ENCODE results near the gene TSC22D4.

- TF ChIP-seq, protein P1, sequence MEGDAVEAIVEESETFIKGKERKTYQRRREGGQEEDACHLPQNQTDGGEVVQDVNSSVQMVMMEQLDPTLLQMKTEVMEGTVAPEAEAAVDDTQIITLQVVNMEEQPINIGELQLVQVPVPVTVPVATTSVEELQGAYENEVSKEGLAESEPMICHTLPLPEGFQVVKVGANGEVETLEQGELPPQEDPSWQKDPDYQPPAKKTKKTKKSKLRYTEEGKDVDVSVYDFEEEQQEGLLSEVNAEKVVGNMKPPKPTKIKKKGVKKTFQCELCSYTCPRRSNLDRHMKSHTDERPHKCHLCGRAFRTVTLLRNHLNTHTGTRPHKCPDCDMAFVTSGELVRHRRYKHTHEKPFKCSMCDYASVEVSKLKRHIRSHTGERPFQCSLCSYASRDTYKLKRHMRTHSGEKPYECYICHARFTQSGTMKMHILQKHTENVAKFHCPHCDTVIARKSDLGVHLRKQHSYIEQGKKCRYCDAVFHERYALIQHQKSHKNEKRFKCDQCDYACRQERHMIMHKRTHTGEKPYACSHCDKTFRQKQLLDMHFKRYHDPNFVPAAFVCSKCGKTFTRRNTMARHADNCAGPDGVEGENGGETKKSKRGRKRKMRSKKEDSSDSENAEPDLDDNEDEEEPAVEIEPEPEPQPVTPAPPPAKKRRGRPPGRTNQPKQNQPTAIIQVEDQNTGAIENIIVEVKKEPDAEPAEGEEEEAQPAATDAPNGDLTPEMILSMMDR (IDR thresholded peaks at IDR 0.05) = peak; percentile 6 to 63 (median 54)
- TF ChIP-seq POLR2A (IDR thresholded peaks at IDR 0.05) = peak; percentile 77 to 81
Measured at GRCh38 chr7:100428967-100429636, 49.9 kb downstream of the TSC22D4 start.
